H9 (cell line): ENCODE measurements around the gene ELAC2. TPM values are rescaled to one million over a fixed set of nuclear protein-coding genes. Genes with fewer than 3 reads are reported as not detected.

Experiments used
- DNase-seq: peaks from one replicate; pipeline ENCODE4 v3.0.0-alpha.2; 2017
- H2AFZ ChIP-seq: one replicate; pipeline ENCODE4 v1.6.1; 2013; ENCODE audit warnings: mild to moderate bottlenecking, low read length, control low read depth, moderate library complexity
- H2AK5ac ChIP-seq: 2 replicates; pipeline ENCODE4 v1.6.1; 2013; ENCODE audit warnings: low read length, control low read depth, mixed read lengths; ENCODE audit not compliant: insufficient read length
- H2BK120ac ChIP-seq: one replicate; pipeline ENCODE4 v1.6.1; 2013; ENCODE audit warnings: low read depth, mild to moderate bottlenecking, low read length, control low read depth, inconsistent platforms; ENCODE audit not compliant: poor library complexity, severe bottlenecking
- H2BK12ac ChIP-seq: 2 replicates; pipeline ENCODE4 v1.6.1; 2013; ENCODE audit warnings: low read length, control low read depth, mixed read lengths, low read depth; ENCODE audit not compliant: insufficient read length
- H2BK15ac ChIP-seq: 2 replicates; pipeline ENCODE4 v1.6.1; 2013; ENCODE audit warnings: low read depth, low read length, control low read depth
- H2BK20ac ChIP-seq: one replicate; pipeline ENCODE4 v1.6.1; 2013; ENCODE audit warnings: low read depth, mild to moderate bottlenecking, low read length, control low read depth, inconsistent platforms; ENCODE audit not compliant: poor library complexity, severe bottlenecking
- H2BK5ac ChIP-seq: 2 replicates; pipeline ENCODE4 v1.6.1; 2013; ENCODE audit warnings: low read length, control low read depth, mixed read lengths; ENCODE audit not compliant: insufficient read length
- H3K14ac ChIP-seq: 2 replicates; pipeline ENCODE4 v1.6.1; 2013; ENCODE audit warnings: low read length, control low read depth; ENCODE audit not compliant: insufficient read depth
- H3K18ac ChIP-seq: 2 replicates; pipeline ENCODE4 v1.6.1; 2013; ENCODE audit warnings: low read depth, mild to moderate bottlenecking, mixed read lengths, low read length, control low read depth; ENCODE audit not compliant: insufficient read length
- H3K23ac ChIP-seq: 2 replicates; pipeline ENCODE4 v1.6.1; 2013; ENCODE audit warnings: low read length, control low read depth, mixed read lengths, low read depth; ENCODE audit not compliant: insufficient read length
- H3K23me2 ChIP-seq: 2 replicates; pipeline ENCODE4 v1.6.1; 2013; ENCODE audit warnings: low read depth, mild to moderate bottlenecking, mixed read lengths, low read length, control low read depth; ENCODE audit not compliant: insufficient read length, poor library complexity, severe bottlenecking
- H3K27ac ChIP-seq: 2 replicates; pipeline ENCODE4 v1.5.1; 2013; ENCODE audit warnings: low read length, control low read depth, mixed read lengths, low read depth; ENCODE audit not compliant: insufficient read length
- H3K27me3 ChIP-seq: 2 replicates; pipeline ENCODE4 v1.6.1; 2013; ENCODE audit warnings: low read length, control low read depth, inconsistent platforms; ENCODE audit not compliant: insufficient read depth
- H3K4ac ChIP-seq: 2 replicates; pipeline ENCODE4 v1.6.1; 2013; ENCODE audit warnings: low read depth, mild to moderate bottlenecking, control low read depth, inconsistent platforms, low read length, moderate library complexity
- H3K4me1 ChIP-seq: 2 replicates; pipeline ENCODE4 v1.6.1; 2013; ENCODE audit warnings: low read length, control low read depth, inconsistent platforms; ENCODE audit not compliant: insufficient read depth
- H3K4me2 ChIP-seq: 2 replicates; pipeline ENCODE4 v1.6.1; 2013; ENCODE audit warnings: low read length, control low read depth, mixed read lengths; ENCODE audit not compliant: insufficient read length, insufficient read depth
- H3K56ac ChIP-seq: 2 replicates; pipeline ENCODE4 v1.6.1; 2013; ENCODE audit warnings: low read depth, mild to moderate bottlenecking, mixed read lengths, low read length, control low read depth; ENCODE audit not compliant: insufficient read length
- H3K79me1 ChIP-seq: 2 replicates; pipeline ENCODE4 v1.6.1; 2013; ENCODE audit warnings: low read depth, mild to moderate bottlenecking, moderate library complexity, low read length, control low read depth, inconsistent platforms; ENCODE audit not compliant: insufficient read depth, poor library complexity, severe bottlenecking
- H3K79me2 ChIP-seq: 2 replicates; pipeline ENCODE4 v1.6.1; 2013; ENCODE audit warnings: low read length, control low read depth, inconsistent platforms; ENCODE audit not compliant: insufficient read depth
- H3K9ac ChIP-seq: 2 replicates; pipeline ENCODE4 v1.6.1; 2013; ENCODE audit warnings: low read length, control low read depth, mixed read lengths; ENCODE audit not compliant: insufficient read length; ENCODE audit errors: extremely low read depth
- H3K9me3 ChIP-seq: one replicate; pipeline ENCODE4 v1.6.1; 2013; ENCODE audit warnings: low read depth, low read length, inconsistent platforms; ENCODE audit not compliant: control insufficient read depth
- H3T11ph ChIP-seq: one replicate; pipeline ENCODE4 v1.6.1; 2013; ENCODE audit warnings: mild to moderate bottlenecking, low read length, control low read depth, inconsistent platforms
- H4K20me1 ChIP-seq: one replicate; pipeline ENCODE4 v1.6.1; 2013; ENCODE audit not compliant: control insufficient read depth, insufficient read length, insufficient read depth
- H4K5ac ChIP-seq: 2 replicates; pipeline ENCODE4 v1.6.1; 2013; ENCODE audit warnings: low read depth, mild to moderate bottlenecking, mixed read lengths, low read length, control low read depth; ENCODE audit not compliant: insufficient read length
- H4K8ac ChIP-seq: replicated peaks from 2 replicates; pipeline ENCODE4 v1.6.1; 2013; ENCODE audit warnings: low read length, control low read depth, mixed read lengths, low read depth; ENCODE audit not compliant: insufficient read length
- H4K91ac ChIP-seq: 2 replicates; pipeline ENCODE4 v1.6.1; 2013; ENCODE audit warnings: low read depth, mild to moderate bottlenecking, moderate library complexity, mixed read lengths, low read length, control low read depth; ENCODE audit not compliant: insufficient read length
- H3K27ac Mint-ChIP-seq, 3 experiments: 2 replicates in 2 of 3; 3 replicates in 1 of 3; pipeline ENCODE4 v1.8.0; 2020 to 2021; ENCODE audit warnings: mixed read lengths in 3 of 3, mild to moderate bottlenecking in 1 of 3, moderate library complexity in 1 of 3
- H3K27me3 Mint-ChIP-seq: 2 replicates; pipeline ENCODE4 v1.8.0; 2021; ENCODE audit warnings: low read depth, mild to moderate bottlenecking, moderate library complexity, mixed read lengths
- H3K36me3 Mint-ChIP-seq, 3 experiments: 2 replicates in 2 of 3; 3 replicates in 1 of 3; pipeline ENCODE4 v1.8.0; 2020 to 2021; ENCODE audit warnings: low read depth in 3 of 3, mixed read lengths in 3 of 3; ENCODE audit not compliant: insufficient read depth in 1 of 3
- H3K4me1 Mint-ChIP-seq, 2 experiments: 2 replicates each; pipeline ENCODE4 v1.8.0; 2020; ENCODE audit warnings: mixed read lengths in 2 of 2
- H3K4me3 Mint-ChIP-seq, 2 experiments: 2 replicates in 1 of 2; 3 replicates in 1 of 2; pipeline ENCODE4 v1.8.0; 2020 to 2021; ENCODE audit warnings: mild to moderate bottlenecking in 2 of 2, mixed read lengths in 2 of 2, moderate library complexity in 1 of 2
- H3K9me3 Mint-ChIP-seq, 2 experiments: 2 replicates in 1 of 2; 3 replicates in 1 of 2; pipeline ENCODE4 v1.8.0; 2020; ENCODE audit warnings: mild to moderate bottlenecking in 2 of 2, mixed read lengths in 2 of 2, moderate library complexity in 1 of 2
- WGBS: extraction: QIAGEN DNeasy Blood & Tissue Kit; methylation state at CpG from one replicate; pipeline ENCODE4 v1.1.7; 2013; ENCODE audit warnings: missing lambda C conversion rate, low lambda C conversion rate, mixed read lengths; ENCODE audit not compliant: insufficient read length; ENCODE audit errors: extremely low coverage; 5-methylcytosine and 5-hydroxymethylcytosine counted together
- total RNA-seq: library from RNA; stranded (reverse); gene quantifications from 2 replicates; pipeline ENCODE4 v1.2.1, GENCODE V29; 2021
- TF ChIP-seq, protein P1 (sequence below): fragments of 200-600 bp; sonication (generic); conservative IDR thresholded peaks from 3 replicates; pipeline ENCODE4 v1.8.0; 2021; ENCODE audit warnings: antibody characterized with exemption, mild to moderate bottlenecking

Gene ELAC2
- total RNA-seq, 1 experiment from 2014 or later, result 90.7 TPM

DNA sequence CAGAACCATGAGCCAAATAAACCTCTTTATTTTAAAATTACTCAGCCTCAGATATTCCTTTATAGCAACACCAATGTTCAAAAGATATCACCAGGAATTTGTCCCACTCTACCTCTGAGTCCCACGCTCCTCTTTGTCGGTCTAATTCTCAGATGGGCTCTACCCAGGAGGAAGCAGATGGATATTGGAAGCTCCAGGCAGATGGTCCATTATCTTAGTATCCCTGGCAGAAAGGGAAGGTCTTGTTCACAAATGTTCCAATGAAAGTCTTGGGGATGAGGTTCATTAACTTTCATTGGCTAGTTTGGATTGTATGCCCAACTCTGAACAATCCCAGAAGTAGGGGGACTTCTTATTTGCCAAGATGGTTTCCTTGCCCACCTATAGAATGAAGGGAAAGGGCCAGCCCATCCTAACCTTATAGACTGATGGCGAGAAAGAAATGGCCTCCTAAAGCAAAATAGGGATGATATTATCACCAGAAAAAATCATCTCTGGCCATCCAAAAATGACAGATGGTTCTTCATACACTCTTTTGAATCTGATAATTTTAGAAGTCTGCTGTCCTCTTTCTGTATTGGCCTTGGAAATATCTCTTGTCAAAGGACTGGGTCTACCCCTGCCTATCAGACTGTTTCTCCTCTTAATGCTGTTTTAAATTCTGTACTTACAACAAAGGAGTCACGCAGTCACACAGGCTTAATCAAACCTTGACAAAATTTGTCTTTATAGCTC, 21.3 kb upstream of the ELAC2 start:
- Histone ChIP-seq H2BK20ac (no peak overlapping the region), H3K9me3 (peaks cover 3% of the 10 kb centered on the region), H2AK5ac (no peak overlapping the region), H4K8ac (no peak overlapping the region), H2BK12ac (no peak overlapping the region), H2BK15ac (no peak overlapping the region), H3K56ac (no peak overlapping the region), H2BK120ac (no peak overlapping the region), H2BK5ac (no peak overlapping the region), H3K18ac (no peak overlapping the region), H3K23ac (no peak overlapping the region), H3K4me2 (no peak overlapping the region), H3K4me1 (peaks cover 4% of the 10 kb centered on the region; the same call in 1 of the 2 replicates), H4K5ac (no peak overlapping the region), H3K27ac (no peak overlapping the region), H3K79me1 (no peaks in the 10 kb centered on the region), H4K91ac (no peak overlapping the region), H3K4ac (no peak overlapping the region), H3K27me3 (no peaks in the 10 kb centered on the region), H3T11ph (no peak overlapping the region), H4K20me1 (no peaks in the 10 kb centered on the region), H3K9ac (no peak overlapping the region), H2AFZ (no peak overlapping the region), H3K79me2 (no peaks in the 10 kb centered on the region), H3K14ac (no peak overlapping the region), H3K23me2 (no peaks in the 10 kb centered on the region)
- no peak overlapping the region for H3K4me3 Mint-ChIP-seq
- H3K27ac Mint-ChIP-seq, result no peak overlapping the region
- H3K27me3 Mint-ChIP-seq, result no peaks in the 10 kb centered on the region
- TF ChIP-seq, protein P1, sequence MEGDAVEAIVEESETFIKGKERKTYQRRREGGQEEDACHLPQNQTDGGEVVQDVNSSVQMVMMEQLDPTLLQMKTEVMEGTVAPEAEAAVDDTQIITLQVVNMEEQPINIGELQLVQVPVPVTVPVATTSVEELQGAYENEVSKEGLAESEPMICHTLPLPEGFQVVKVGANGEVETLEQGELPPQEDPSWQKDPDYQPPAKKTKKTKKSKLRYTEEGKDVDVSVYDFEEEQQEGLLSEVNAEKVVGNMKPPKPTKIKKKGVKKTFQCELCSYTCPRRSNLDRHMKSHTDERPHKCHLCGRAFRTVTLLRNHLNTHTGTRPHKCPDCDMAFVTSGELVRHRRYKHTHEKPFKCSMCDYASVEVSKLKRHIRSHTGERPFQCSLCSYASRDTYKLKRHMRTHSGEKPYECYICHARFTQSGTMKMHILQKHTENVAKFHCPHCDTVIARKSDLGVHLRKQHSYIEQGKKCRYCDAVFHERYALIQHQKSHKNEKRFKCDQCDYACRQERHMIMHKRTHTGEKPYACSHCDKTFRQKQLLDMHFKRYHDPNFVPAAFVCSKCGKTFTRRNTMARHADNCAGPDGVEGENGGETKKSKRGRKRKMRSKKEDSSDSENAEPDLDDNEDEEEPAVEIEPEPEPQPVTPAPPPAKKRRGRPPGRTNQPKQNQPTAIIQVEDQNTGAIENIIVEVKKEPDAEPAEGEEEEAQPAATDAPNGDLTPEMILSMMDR, result no peak
- peaks cover 15 to 17% of the 10 kb centered on the region in 2 experiments; a peak in 4 of 5 replicates for H3K9me3 Mint-ChIP-seq
- H3K4me1 Mint-ChIP-seq, result peaks cover 7 to 14% of the 10 kb centered on the region in 2 experiments
- DNase-seq, result no peak
- peaks cover 0 to 6% (median 0%) of the 10 kb centered on the region in 3 experiments; a peak in 3 of 7 replicates for H3K36me3 Mint-ChIP-seq
- no CpG with 5 or more reads among the region's 4 CpGs for WGBS
